ENCODE measurements around the gene PGLYRP1. TPM values are rescaled to one million over a fixed set of nuclear protein-coding genes. Genes with fewer than 3 reads are reported as not detected.
A peak's percentile ranks its signal among the peaks of the same experiment; 100 is the strongest.

The PGLYRP1 gene
- total RNA-seq, 1 donor from 2014 or later, result 0.59 TPM

DNA sequence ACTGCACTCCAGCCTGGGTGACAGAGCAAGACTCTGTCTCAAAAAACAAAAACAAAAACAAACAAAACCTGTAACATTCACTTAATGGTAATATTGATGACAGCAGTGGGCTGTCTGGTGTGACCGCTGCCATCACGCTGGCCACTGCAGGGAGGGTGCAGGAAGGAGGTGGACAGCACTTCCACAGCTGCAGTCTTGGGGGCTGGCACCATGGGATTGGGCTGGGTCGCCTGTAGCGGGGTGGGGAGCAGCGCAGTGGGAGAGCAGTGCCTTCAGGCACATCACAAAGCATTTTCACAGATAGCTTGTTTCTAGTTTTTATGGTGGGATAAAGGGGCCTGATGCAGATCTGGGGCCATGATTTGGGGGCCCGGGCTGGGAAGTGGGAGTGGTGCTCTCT lies 12.7 kb upstream of the PGLYRP1 start:
- no peak for DNase-seq (ENCODE audit: low spot score)

DNA sequence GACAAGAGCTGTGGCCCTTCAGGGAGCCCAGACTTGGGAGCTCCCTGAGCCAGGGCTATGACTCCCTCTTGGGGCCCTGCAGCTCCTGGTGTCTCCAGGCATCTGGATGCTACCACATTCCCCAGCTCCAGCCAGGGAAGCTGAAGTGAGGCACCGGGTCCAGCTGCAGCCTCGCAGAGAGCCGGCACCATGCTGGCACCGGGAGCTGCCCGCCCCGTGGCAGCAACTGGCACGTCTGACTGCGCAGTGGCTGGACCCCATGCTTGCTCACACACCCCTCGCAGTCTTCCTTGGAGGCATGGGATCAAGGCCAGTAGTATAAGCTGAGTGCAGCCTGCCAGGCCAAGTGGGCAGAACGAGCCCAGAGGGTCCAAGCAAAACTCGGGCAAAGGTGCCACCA lies 10.5 kb upstream of the PGLYRP1 start:
- DNase-seq (ENCODE audit: low spot score), result no peak
- intact Hi-C loops (cut with DNase I), result loop anchor here (5.0 kb wide), 1 partner anchor 154 kb away; no protein-coding TSS in a partner anchor

More for the DNA sequence above, 12.7 kb upstream of the PGLYRP1 start:
- intact Hi-C loops (cut with DNase I), result no loop called here

DNA sequence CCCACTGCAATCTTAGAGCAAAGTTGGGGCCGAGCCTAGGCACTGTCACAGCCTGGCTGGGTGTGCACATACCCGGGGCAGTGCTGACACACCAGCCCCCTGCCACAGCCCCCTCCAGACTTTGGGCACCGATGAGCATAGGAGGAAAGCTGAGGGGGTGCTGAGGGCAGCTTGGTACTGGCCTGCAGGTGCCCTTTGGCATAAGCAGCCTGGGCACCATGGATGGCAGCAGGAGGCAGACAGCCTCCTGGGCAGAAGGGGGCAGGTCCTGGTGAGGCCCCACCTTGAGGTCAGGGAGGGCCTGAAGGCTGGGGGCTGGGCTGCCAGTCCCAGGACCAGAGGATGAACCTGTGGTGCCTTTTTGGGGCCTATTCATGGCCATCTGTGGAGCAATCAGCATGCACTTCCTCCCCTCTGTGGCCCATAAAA lies 9.8 kb upstream of the PGLYRP1 start:
- DNase-seq (ENCODE audit: low spot score), result no peak
- intact Hi-C loops (cut with DNase I), result loop anchor here (5.0 kb wide), 1 partner anchor 155 kb away; no protein-coding TSS in a partner anchor

DNA sequence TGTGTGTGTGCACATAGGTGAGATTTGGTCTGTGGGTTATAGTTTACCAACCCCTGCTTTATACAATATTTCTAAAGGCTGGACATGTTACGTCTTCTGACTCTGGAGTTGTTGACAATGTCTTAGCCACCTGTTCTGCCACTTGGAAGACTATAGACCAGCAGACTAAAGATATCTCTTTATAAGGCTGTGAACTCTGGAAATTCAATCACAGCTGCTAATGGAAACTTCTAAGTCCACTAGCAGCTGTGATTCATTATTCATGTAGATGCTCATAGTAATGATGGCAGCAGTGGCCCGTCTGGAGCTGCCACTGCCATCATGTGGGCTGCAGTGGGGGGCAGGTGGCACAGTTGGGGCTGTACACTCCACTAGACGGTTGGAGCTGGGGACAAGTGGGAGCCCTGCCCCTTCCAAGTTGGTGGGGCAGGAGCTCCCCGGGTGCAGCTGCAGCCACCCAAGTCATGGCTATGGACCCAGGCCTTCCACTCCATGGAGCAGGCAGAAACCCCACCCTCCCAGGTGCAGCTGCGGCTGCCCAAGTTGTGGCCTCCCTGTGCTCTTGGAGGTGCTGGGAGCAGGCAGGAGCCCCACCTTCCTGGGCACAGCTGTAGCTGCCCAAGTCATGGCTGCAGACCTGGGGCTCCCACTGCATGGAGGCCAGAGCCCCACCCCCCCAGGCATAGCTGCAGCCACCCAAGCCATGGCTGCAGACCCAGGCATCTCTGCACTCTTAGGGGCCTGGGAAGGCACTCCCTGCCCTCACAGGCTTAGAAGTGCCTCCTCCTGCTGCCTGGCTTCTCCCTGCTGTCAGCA lies 9.1 kb upstream of the PGLYRP1 start:
- no peak for DNase-seq (ENCODE audit: low spot score)
- intact Hi-C loops (cut with DNase I), result loop anchor here (5.0 kb wide), 1 partner anchor 155 kb away; no protein-coding TSS in a partner anchor

DNA sequence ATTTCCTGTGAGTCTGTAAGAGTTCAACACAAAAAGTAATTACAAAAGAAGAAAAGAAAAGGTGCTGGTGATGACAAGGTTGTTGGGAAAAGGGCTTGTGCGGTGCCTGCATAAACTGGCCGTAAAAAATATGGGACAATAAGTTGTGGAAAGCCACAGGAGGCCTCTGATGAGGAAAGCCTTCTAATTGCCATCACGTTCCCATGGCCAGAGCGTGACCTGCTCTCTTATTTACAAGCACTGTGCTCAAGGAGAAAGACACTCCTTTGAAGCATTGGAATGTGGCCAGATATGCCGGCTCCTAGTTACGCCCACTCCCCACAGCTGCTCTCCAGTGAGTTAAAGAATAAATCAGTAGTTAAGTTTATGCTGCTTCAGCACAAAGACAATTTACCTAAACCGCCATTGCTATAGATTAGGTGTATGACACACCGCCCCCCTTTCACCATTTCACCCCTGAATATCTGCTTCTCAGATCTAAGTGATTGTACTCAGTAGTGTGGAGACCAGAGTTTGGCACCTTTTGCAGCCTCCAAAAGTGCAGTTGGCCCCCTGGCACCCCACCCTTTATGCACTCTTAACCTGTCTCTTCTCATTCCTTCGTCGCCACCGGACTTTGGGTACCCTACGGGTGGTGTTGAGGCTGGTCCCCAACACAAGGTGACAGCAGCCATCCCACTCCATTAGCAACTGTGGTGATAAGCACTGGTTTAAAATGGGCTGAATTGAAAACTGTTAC lies 8.1 kb upstream of the PGLYRP1 start:
- intact Hi-C loops (cut with DNase I), result loop anchor here (5.0 kb wide), 1 partner anchor 156 kb away; no protein-coding TSS in a partner anchor
- DNase-seq (ENCODE audit: low spot score), result no peak

DNA sequence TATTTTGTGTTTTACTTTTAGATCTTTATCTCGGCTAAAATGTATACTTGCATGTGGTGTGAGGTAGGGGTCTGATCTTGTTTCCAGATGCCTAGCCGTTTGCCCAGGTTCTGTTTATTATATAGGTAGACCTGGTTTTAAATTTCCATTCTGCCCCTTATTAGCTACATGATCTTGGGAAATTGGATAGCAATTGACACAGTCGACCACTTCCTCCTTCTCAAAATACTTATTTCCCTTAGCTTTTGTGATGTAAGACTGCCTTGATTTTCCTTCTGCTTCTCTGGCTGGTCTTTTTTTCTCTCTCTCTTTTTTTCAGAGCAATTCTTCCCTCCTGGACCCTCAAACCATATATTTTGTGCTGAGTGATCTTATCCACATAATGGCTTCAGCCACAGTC lies 3.0 kb upstream of the PGLYRP1 start:
- intact Hi-C loops (cut with DNase I), result no loop called here
- DNase-seq (ENCODE audit: low spot score), result no peak

DNA sequence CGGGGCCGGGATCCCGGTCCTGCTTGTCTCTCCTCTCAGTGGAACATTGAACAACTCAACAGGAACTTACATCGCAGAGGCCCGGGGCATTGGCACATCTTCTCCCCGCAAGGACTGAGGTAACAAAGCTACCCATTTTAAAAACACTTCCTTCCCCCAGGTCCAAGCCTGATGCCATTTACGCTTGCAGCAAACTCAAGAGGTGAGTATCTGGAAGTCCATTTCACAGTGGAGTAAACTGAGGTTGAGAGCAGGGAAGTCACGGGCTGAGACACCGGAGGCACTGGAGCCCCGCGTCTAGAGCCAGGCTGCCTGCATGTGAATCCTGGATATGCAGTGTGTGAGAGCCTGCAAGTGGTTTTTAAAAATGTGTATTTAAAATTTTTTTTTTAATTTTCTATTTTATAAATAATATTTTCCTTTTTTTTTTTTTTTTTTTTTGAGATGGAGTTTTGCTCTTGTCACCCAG lies 492 bp upstream of the PGLYRP1 start:
- DNase-seq (ENCODE audit: low spot score), result no peak
- intact Hi-C loops (cut with DNase I), result no loop called here

DNA sequence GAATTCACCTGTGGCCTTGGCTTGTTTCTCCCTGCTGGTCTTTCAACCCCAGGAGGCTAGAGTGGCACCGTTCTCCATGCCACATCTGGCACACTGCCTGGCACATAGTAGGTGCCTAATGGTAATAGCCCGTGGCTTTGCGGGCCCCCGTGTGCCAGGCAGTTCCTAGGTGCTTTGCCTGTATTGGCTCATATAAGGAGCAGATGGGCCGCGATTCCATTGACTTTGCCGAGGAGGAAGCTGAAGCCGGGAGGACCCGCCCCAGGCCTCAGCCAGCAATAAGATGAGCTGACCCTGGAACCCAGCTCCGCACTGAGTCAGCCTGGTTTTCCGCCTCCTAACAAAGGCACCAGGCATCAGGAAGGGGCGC lies 807 bp downstream of the PGLYRP1 start:
- intact Hi-C loops (cut with DNase I), result no loop called here

DNA sequence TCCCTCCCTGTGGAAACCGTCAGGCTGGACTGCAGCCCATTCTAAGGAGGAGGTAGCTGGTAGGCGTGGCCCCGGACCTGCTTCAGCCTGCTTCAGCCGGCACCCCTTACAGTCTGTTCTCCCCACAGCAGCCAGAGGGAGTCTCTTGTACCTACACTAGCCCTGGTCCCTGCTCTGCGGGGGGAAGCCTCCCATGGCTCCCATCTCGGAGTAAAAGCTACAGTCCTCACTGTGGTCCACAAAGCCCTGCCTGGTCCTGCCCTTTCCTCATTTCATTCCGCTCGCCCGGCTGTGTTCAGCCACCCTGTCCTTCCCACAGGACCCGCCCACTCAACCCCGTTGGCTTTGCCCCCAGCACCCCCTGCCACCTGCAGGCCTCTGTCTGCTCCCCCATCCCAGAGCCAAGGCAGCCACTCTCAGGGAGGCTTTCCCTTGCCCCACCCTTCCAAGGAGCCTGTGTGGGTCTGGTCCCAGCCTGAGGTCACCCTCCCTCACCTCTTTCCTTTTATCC lies 1.3 kb downstream of the PGLYRP1 start:
- no peak for DNase-seq (ENCODE audit: low spot score)
- intact Hi-C loops (cut with DNase I), result no loop called here

More for the DNA sequence above, 807 bp downstream of the PGLYRP1 start:
- no peak for DNase-seq (ENCODE audit: low spot score)

DNA sequence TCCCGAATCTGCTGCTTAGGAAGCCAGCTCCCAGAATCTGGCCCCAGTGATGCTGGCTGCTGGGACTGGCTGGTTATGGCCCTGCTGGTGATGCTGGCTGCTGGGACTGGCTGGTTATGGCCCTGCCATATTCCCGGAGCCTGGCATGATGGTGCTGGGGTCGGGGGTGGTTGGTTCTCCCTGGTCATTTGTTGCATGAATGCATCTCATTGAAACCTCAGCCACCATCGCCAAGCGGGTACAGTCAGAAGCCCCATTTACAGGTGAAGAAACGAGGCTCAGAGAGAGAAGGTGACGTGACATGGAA lies 2.1 kb downstream of the PGLYRP1 start:
- no peak for DNase-seq (ENCODE audit: low spot score)
- intact Hi-C loops (cut with DNase I), result no loop called here

DNA sequence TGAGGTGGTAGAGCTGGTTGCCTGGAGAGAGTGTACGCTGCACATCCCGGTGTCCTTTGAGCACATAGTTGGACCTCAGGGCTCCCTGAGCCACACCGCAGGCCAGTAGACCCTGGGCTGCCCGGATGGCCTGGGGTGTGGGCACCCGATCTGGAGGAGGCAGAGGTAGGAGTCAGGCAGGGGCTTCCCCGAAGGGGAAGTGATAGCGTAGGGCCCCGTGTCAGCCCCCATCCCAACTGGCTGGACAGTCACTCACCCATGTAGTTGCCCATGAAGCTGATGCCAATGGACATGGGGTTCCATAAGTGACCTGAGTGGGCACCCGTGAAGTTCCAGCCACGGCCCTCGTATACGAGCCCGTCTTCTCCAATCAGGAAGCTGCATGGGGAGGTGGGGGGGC lies 3.6 kb downstream of the PGLYRP1 start:
- no peak for DNase-seq (ENCODE audit: low spot score)
- intact Hi-C loops (cut with DNase I), result loop anchor here (5.0 kb wide), 1 partner anchor 92 kb away; no protein-coding TSS in a partner anchor

DNA sequence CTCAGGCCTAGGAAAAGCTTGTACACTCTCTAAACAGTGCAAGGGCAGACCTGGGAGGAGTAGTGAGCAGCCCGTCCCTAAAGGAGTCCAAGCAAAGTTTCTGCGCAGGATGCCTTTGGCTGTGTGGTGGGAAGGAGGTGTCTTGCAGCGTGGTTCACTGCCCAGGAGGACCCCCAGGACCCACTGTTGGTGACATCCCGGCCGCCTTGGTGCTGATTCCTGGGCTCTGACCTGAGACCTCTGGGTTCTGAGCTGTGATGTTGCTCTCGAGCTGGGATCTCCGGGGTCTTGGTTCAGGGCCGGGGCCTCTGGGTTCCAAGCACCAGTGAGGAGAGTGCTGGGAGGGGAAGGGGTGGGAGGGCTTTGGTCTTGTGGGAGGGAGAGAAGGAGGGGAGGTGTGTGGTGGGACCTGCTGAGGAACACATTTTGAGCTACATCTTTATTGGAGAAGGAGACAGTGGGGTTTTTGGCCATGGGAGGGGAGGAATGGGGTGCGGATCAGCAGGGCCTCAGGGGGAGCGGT lies 4.1 kb downstream of the PGLYRP1 start:
- intact Hi-C loops (cut with DNase I), result loop anchor here (5.0 kb wide), 1 partner anchor 91 kb away; no protein-coding TSS in a partner anchor
- DNase-seq (ENCODE audit: low spot score), result no peak

DNA sequence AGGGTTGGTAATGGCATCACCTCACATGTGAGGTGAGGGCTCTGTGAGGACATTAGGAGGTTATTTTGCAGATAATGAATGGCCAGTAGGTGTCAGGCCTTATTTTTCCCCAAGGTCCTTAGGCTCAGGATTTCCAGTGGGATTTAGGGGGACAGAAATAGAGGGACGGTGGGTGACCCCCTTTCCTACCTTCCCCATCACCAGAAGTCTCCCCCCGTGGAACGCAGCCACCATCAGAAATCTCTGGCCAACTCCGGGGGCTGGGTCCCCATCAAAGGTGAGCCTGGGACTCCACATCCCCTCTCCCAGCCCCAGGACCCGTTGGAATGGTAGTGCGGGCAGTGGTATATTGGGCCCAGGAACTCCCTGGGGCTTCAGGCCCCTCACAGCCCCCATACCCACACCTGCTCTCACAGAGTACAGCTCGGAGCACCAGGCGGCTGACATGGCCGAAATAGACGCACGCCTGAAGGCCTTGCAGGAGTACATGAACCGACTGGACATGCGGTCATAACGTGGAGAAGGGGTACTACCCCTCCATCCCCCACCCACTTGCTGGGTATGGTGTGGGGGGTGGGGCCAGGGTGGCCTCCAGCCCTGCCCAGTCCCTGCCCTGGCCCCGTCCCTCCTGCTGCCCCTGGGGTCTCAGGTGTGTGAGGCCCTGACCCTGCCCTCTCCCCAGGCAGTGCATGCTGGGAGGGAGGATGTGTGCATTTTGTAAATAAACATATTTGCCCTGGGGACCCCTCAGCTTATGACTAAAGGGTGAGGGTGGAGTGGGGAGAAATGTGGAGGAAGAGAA lies 4.8 kb downstream of the PGLYRP1 start:
- intact Hi-C loops (cut with DNase I), result loop anchor here (5.0 kb wide), 1 partner anchor 91 kb away; no protein-coding TSS in a partner anchor
- DNase-seq (ENCODE audit: low spot score), result no peak

DNA sequence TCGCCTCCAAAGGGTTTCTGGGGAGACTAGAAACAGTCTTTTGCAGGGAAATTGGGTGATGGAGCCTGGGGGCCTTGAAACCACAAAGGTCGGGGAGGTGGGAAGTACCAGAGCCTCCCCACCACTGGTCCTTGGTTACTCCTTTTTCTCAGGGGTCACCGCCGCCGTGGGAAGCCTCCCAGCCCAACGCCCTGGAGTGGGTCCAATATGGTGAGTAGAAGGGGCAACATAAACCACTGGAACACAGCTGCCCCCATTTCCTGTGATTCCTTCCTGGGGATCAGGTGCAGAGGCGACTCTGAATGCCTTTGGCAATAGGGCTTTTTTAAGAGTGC lies 5.8 kb downstream of the PGLYRP1 start:
- intact Hi-C loops (cut with DNase I), result loop anchor here (5.0 kb wide), 1 partner anchor 90 kb away; no protein-coding TSS in a partner anchor
- DNase-seq (ENCODE audit: low spot score), result no peak

DNA sequence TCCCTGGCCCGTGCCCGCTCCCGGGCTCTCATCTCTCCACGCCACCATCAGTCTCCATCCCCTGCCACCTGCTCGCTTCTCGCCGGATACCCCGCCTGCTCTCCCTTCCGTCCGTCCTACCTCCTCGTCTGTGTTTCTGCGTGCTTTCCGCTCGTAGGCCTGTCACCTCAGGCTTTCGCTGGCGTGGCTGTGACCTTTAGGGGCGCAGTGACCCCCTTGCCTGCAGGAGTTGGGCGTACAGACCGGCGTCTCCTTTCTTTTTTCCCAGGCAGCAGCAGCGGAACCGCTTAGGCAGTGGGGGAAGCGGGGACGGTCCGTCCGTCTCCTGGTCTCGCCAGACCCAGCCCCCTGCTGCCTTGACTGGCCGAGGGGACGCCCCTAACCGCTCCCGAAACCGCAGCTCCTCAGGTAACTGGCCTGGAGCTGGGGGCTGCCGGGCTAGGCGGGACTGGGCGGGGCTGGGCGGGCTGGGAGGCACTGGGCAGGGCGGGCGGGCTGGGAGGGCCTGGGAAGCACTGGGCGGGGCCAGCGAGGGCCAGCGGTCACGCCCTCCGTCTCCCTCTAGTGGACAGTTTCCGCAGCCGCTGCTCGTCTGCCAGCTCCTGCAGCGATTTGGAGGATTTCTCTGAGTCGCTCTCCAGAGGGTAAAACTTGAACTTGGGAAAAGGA lies 6.3 kb downstream of the PGLYRP1 start:
- DNase-seq (ENCODE audit: low spot score), result peak; percentile 94
- intact Hi-C loops (cut with DNase I), result loop anchor here (5.0 kb wide), 1 partner anchor 89 kb away; no protein-coding TSS in a partner anchor

DNA sequence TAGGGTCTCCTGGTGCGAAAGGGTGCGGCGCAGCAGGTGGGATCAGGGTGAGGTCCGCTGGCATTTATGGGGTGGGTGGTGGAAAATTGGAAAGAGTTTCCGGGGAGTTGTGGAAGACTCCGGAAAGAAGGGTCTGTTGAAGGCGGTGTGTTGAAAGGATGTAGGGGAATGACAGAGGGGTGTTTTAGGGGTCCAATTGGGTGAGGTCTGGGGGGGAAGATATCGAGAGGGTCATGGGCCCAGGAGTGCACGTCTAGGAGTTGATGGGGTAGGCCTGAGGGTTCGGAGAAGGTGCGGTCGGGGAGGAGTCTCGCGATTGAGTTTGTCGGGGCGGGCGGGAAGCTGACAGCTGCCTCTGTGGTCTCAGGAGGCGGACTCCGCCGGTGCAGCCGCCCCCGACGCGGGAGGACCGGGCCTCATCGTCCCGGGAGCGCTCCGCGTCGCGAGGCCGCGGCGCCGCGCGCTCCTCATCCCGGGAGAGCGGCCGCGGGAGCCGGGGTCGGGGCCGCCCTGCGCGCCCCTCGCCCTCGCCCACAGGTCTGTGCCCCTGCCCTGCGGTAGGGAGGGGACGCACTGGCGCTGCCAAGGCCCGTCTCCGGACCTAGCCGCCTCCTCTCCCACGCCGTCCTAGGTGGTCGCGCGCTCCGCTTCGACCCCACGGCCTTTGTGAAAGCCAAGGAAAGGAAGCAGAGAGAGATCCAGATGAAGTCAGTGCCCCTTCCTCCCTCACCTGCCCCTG lies 7.0 kb downstream of the PGLYRP1 start:
- intact Hi-C loops (cut with DNase I), result loop anchor here (5.0 kb wide), 1 partner anchor 89 kb away; no protein-coding TSS in a partner anchor
- no peak for DNase-seq (ENCODE audit: low spot score)

DNA sequence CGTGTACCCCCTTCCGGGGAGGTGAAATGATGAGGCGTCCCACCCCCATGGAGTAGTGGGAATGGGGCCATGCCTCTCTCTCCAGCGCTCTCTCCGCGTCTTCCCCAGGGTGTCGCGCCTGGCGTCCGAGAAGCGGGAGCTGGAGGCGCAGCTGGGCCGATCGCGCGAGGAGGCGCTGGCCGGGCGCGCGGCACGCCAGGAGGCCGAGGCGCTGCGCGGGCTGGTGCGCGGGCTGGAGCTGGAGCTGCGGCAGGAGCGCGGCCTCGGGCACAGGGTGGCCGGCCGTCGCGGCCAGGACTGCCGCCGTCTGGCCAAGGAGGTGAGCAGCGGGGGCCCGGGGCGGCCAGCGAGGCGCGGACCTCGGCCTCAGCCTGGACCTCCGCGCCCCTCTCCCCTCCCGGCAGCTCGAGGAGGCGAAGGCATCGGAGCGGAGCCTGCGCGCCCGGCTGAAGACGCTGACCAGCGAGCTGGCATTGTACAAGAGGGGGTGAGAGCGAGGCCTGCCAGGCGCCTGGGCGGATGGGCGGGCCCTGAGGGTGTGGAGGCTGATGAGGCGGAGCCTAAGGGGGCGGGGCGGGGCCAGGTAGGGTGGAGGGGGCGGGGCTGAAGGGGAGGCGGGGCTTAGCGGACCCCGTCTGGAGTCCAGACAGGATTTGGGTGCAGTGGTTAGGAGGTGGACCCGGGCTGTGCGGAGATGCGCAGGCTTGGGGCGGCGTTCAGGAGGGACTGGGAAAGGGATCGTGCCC lies 7.7 kb downstream of the PGLYRP1 start:
- DNase-seq (ENCODE audit: low spot score), result peak; percentile 90
- intact Hi-C loops (cut with DNase I), result loop anchor here (5.0 kb wide), 1 partner anchor 88 kb away; no protein-coding TSS in a partner anchor
